GM23338 (cell line): Measurements from ENCODE around the gene LIX1. TPM values are rescaled to one million over a fixed set of nuclear protein-coding genes. Genes with fewer than 3 reads are reported as not detected.
A peak's percentile ranks its signal among the peaks of the same experiment; 100 is the strongest.

Source experiments
- ATAC-seq: fragments of 200-7000 bp; cut with Tn5 transposase; 3 replicates; pipeline ENCODE4 v1.9.1; 2020
- DNase-seq: peaks from one replicate; pipeline ENCODE4 v3.0.0-alpha.2; 2015; ENCODE audit warnings: low spot score
- H2AFZ ChIP-seq: fragments of 200-600 bp; sonication (generic); 2 replicates; pipeline ENCODE4 v1.8.0; 2016; ENCODE audit warnings: antibody characterized with exemption, mild to moderate bottlenecking, moderate library complexity
- H3F3A ChIP-seq: fragments of 200-600 bp; sonication (generic); replicated peaks from 2 replicates; pipeline ENCODE4 v1.8.0; 2017; ENCODE audit warnings: antibody characterized with exemption, mixed run types, low read depth
- H3K27ac ChIP-seq: fragments of 200-600 bp; sonication (generic); 2 replicates; pipeline ENCODE4 v1.6.1; 2016; ENCODE audit warnings: low read depth
- H3K27me3 ChIP-seq: fragments of 200-600 bp; sonication (generic); 2 replicates; pipeline ENCODE4 v1.8.0; 2016; ENCODE audit warnings: mild to moderate bottlenecking, mixed run types, moderate library complexity; ENCODE audit not compliant: insufficient read depth
- H3K36me3 ChIP-seq: fragments of 200-600 bp; sonication (generic); 2 replicates; pipeline ENCODE4 v1.8.0; 2016; ENCODE audit warnings: mild to moderate bottlenecking; ENCODE audit not compliant: insufficient read depth
- H3K4me1 ChIP-seq: fragments of 200-600 bp; sonication (generic); 2 replicates; pipeline ENCODE4 v1.8.0; 2016; ENCODE audit warnings: mild to moderate bottlenecking, moderate library complexity; ENCODE audit not compliant: insufficient read depth
- H3K4me2 ChIP-seq: fragments of 200-600 bp; sonication (generic); 2 replicates; pipeline ENCODE4 v1.7.1; 2017; ENCODE audit warnings: mixed run types
- H3K4me3 ChIP-seq: fragments of 200-600 bp; sonication (generic); 2 replicates; pipeline ENCODE4 v1.6.1; 2016; ENCODE audit warnings: mixed run types
- H3K79me2 ChIP-seq: fragments of 200-600 bp; sonication (generic); replicated peaks from 2 replicates; pipeline ENCODE4 v1.8.0; 2017; ENCODE audit warnings: mild to moderate bottlenecking; ENCODE audit not compliant: insufficient read depth
- H3K9me2 ChIP-seq: fragments of 200-600 bp; sonication (generic); 2 replicates; pipeline ENCODE4 v1.8.0; 2017; ENCODE audit not compliant: insufficient read depth
- H4K20me1 ChIP-seq: fragments of 200-600 bp; sonication (generic); replicated peaks from 2 replicates; pipeline ENCODE4 v1.8.0; 2017; ENCODE audit warnings: mild to moderate bottlenecking; ENCODE audit not compliant: insufficient read depth
- H3K27ac Mint-ChIP-seq: 2 replicates; pipeline ENCODE4 v1.8.0; 2020; ENCODE audit warnings: inconsistent platforms, mild to moderate bottlenecking, moderate library complexity, mixed read lengths
- H3K27me3 Mint-ChIP-seq: 3 replicates; pipeline ENCODE4 v1.8.0; 2022; ENCODE audit warnings: low read depth, mild to moderate bottlenecking, moderate library complexity, mixed read lengths, inconsistent platforms; ENCODE audit not compliant: insufficient read depth, poor library complexity
- H3K36me3 Mint-ChIP-seq: 3 replicates; pipeline ENCODE4 v1.8.0; 2021; ENCODE audit warnings: low read depth, mild to moderate bottlenecking, inconsistent platforms, moderate library complexity, mixed read lengths
- H3K4me1 Mint-ChIP-seq: 3 replicates; pipeline ENCODE4 v1.8.0; 2020; ENCODE audit warnings: mild to moderate bottlenecking, inconsistent platforms, mixed read lengths
- H3K4me3 Mint-ChIP-seq: 3 replicates; pipeline ENCODE4 v1.8.0; 2021; ENCODE audit warnings: moderate library complexity, mild to moderate bottlenecking, inconsistent platforms, mixed read lengths
- H3K9me3 Mint-ChIP-seq: 3 replicates; pipeline ENCODE4 v1.8.0; 2020; ENCODE audit warnings: moderate library complexity, mild to moderate bottlenecking, inconsistent platforms, mixed read lengths
- JUNB ChIP-seq: IDR thresholded peaks from one replicate; pipeline ENCODE4 v1.6.1; 2016; ENCODE audit warnings: antibody characterized with exemption; ENCODE audit not compliant: unreplicated experiment
- STAT1 ChIP-seq: IDR thresholded peaks from one replicate; pipeline ENCODE4 v1.6.1; 2016; ENCODE audit warnings: antibody characterized with exemption; ENCODE audit not compliant: unreplicated experiment
- polyA plus RNA-seq: library from polyadenylated mRNA; unstranded; fragments of >200 nt; fragmentation: Nextera tagmentation; extraction: Ambion mirVana; gene quantifications from 2 replicates; pipeline ENCODE4 v1.2.1, GENCODE V29; 2016
- total RNA-seq: library from RNA; depleted of rRNA; stranded (reverse); fragments of >200 nt; shearing (Covaris generic); gene quantifications from 2 replicates; pipeline ENCODE4 v1.2.3, GENCODE V29; 2014
- TF ChIP-seq, protein P1 (sequence below): fragments of 250-450 bp; sonication (Bioruptor Pico); IDR thresholded peaks from 2 replicates; pipeline ENCODE4 v1.5.0; 2020; ENCODE audit warnings: mild to moderate bottlenecking, moderate library complexity
- TF ChIP-seq, protein P2 (sequence below): IDR thresholded peaks from 2 replicates; pipeline ENCODE4 v1.6.1; 2016; ENCODE audit warnings: antibody characterized with exemption

Gene LIX1
- total and polyA plus RNA-seq, 2 experiments from 2014 or later: 0.13 TPM; not detected in 1

DNA sequence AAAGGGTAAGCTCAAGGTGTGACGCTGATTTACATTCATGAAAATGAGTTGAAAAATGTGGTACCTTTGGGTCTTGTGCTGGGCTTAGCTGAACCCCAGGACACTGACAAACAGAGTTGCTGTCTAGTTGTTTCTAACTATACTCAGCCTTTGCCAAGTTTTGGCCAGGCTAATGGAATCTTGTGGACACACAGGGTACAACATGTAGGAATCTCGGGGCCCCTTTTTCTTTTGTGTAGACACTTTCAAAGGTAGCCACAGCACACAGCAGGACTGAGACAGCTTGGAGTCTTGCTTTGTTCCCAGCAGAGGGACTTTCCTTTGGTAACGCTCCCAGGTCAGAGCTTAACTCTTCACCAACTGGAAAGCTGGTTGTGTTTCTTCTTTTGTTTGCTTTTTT is 7.8 kb downstream of the LIX1 start:
- Mint-ChIP-seq H3K27me3 (peaks cover 2% of the 10 kb centered on the region), H3K36me3 (no peaks in the 10 kb centered on the region), H3K9me3 (no peaks in the 10 kb centered on the region), H3K27ac (peak overlapping the region; percentile 87), H3K4me3 (no peak overlapping the region), H3K4me1 (peaks cover 12% of the 10 kb centered on the region)
- Histone ChIP-seq H3F3A (no peaks in the 10 kb centered on the region), H3K27me3 (no peaks in the 10 kb centered on the region), H3K4me1 (peaks cover 8% of the 10 kb centered on the region), H3K27ac (no peak overlapping the region), H3K79me2 (no peaks in the 10 kb centered on the region), H3K4me3 (no peak overlapping the region), H3K36me3 (no peaks in the 10 kb centered on the region), H3K9me2 (0 out of 2 replicates have a peak, but pooled peaks cover 5% of the 10 kb centered on the region), H3K4me2 (no peak overlapping the region), H2AFZ (no peak overlapping the region; the same call in 1 of the 2 replicates), H4K20me1 (no peaks in the 10 kb centered on the region)
- TF ChIP-seq, protein P1, sequence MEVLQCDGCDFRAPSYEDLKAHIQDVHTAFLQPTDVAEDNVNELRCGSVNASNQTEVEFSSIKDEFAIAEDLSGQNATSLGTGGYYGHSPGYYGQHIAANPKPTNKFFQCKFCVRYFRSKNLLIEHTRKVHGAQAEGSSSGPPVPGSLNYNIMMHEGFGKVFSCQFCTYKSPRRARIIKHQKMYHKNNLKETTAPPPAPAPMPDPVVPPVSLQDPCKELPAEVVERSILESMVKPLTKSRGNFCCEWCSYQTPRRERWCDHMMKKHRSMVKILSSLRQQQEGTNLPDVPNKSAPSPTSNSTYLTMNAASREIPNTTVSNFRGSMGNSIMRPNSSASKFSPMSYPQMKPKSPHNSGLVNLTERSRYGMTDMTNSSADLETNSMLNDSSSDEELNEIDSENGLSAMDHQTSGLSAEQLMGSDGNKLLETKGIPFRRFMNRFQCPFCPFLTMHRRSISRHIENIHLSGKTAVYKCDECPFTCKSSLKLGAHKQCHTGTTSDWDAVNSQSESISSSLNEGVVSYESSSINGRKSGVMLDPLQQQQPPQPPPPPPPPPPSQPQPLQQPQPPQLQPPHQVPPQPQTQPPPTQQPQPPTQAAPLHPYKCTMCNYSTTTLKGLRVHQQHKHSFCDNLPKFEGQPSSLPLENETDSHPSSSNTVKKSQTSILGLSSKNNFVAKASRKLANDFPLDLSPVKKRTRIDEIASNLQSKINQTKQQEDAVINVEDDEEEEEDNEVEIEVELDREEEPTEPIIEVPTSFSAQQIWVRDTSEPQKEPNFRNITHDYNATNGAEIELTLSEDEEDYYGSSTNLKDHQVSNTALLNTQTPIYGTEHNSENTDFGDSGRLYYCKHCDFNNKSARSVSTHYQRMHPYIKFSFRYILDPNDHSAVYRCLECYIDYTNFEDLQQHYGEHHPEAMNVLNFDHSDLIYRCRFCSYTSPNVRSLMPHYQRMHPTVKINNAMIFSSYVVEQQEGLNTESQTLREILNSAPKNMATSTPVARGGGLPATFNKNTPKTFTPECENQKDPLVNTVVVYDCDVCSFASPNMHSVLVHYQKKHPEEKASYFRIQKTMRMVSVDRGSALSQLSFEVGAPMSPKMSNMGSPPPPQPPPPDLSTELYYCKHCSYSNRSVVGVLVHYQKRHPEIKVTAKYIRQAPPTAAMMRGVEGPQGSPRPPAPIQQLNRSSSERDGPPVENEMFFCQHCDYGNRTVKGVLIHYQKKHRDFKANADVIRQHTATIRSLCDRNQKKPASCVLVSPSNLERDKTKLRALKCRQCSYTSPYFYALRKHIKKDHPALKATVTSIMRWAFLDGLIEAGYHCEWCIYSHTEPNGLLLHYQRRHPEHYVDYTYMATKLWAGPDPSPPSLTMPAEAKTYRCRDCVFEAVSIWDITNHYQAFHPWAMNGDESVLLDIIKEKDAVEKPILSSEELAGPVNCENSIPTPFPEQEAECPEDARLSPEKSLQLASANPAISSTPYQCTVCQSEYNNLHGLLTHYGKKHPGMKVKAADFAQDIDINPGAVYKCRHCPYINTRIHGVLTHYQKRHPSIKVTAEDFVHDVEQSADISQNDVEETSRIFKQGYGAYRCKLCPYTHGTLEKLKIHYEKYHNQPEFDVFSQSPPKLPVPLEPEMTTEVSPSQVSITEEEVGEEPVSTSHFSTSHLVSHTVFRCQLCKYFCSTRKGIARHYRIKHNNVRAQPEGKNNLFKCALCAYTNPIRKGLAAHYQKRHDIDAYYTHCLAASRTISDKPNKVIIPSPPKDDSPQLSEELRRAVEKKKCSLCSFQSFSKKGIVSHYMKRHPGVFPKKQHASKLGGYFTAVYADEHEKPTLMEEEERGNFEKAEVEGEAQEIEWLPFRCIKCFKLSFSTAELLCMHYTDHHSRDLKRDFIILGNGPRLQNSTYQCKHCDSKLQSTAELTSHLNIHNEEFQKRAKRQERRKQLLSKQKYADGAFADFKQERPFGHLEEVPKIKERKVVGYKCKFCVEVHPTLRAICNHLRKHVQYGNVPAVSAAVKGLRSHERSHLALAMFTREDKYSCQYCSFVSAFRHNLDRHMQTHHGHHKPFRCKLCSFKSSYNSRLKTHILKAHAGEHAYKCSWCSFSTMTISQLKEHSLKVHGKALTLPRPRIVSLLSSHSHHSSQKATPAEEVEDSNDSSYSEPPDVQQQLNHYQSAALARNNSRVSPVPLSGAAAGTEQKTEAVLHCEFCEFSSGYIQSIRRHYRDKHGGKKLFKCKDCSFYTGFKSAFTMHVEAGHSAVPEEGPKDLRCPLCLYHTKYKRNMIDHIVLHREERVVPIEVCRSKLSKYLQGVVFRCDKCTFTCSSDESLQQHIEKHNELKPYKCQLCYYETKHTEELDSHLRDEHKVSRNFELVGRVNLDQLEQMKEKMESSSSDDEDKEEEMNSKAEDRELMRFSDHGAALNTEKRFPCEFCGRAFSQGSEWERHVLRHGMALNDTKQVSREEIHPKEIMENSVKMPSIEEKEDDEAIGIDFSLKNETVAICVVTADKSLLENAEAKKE: peak; percentile 98
- TF ChIP-seq JUNB: no peak
- DNase-seq (peak; percentile 76), ATAC-seq (peak; percentile 100)

DNA sequence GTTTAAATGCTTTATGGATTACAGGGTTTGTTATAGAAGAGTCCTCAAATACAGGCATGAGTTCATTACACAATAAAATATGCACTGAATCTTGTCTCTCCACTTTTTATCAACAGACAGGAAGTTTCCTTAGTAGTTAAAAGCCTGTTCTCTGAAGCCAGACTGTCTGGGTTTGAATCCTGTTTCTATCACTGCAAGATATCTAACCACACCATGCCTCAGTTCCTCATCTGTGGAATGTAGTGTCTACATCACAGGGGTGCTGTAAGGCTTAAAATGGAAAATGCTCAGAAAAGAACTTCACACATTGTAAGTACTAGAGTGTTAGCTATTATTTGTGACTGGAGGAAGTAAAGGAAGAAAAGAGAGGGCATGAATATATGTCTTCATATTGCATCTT is 9.3 kb downstream of the LIX1 start:
- Histone ChIP-seq H3F3A (no peaks in the 10 kb centered on the region), H3K4me2 (no peak overlapping the region), H3K4me3 (no peak overlapping the region), H3K36me3 (no peaks in the 10 kb centered on the region), H4K20me1 (no peaks in the 10 kb centered on the region), H3K79me2 (no peaks in the 10 kb centered on the region), H3K27me3 (no peaks in the 10 kb centered on the region), H3K9me2 (0 out of 2 replicates have a peak, but pooled peaks cover 6% of the 10 kb centered on the region), H3K27ac (no peak overlapping the region), H3K4me1 (peaks cover 8% of the 10 kb centered on the region), H2AFZ (no peak overlapping the region)
- H3K4me3 Mint-ChIP-seq: no peak overlapping the region
- DNase-seq (no peak), ATAC-seq (no peak)
- no peak overlapping the region for H3K27ac Mint-ChIP-seq
- H3K27me3 Mint-ChIP-seq: peaks cover 2% of the 10 kb centered on the region
- H3K36me3 Mint-ChIP-seq: no peaks in the 10 kb centered on the region
- no peaks in the 10 kb centered on the region for H3K9me3 Mint-ChIP-seq
- H3K4me1 Mint-ChIP-seq: peaks cover 12% of the 10 kb centered on the region
- TF ChIP-seq, protein P2, sequence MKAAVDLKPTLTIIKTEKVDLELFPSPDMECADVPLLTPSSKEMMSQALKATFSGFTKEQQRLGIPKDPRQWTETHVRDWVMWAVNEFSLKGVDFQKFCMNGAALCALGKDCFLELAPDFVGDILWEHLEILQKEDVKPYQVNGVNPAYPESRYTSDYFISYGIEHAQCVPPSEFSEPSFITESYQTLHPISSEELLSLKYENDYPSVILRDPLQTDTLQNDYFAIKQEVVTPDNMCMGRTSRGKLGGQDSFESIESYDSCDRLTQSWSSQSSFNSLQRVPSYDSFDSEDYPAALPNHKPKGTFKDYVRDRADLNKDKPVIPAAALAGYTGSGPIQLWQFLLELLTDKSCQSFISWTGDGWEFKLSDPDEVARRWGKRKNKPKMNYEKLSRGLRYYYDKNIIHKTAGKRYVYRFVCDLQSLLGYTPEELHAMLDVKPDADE: no peak
- TF ChIP-seq, protein P1: no peak
- no peak for TF ChIP-seq STAT1
